IPS DF 19.7 (cell line): ENCODE results near the gene PSD.
A peak's percentile ranks its signal among the peaks of the same experiment; 100 is the strongest.

Experiments used
- DNase-seq: peaks from one replicate; pipeline ENCODE4 v3.0.0-alpha.2; 2013; ENCODE audit warnings: low read depth, low spot score

PSD gene

GRCh38 chr10:102444851-102445250, 26.3 kb upstream of the PSD start:
- DNase-seq: no peak

GRCh38 chr10:102438374-102438773, 19.8 kb upstream of the PSD start:
- no peak for DNase-seq

GRCh38 chr10:102437515-102437914, 18.9 kb upstream of the PSD start:
- no peak for DNase-seq

GRCh38 chr10:102436312-102436711, 17.7 kb upstream of the PSD start:
- no peak for DNase-seq

- DNase-seq: no peak
Observed at GRCh38 chr10:102435529-102436233, 17.1 kb upstream of the PSD start.

- no peak for DNase-seq
Observed at GRCh38 chr10:102435133-102435497, 16.5 kb upstream of the PSD start.

GRCh38 chr10:102434394-102435132, 16.0 kb upstream of the PSD start:
- no peak for DNase-seq

- DNase-seq: no peak
Observed at GRCh38 chr10:102433619-102434046, 15.0 kb upstream of the PSD start.

- DNase-seq: peak; percentile 90
Observed at GRCh38 chr10:102432162-102432950, 13.8 kb upstream of the PSD start, which contains the start of gene CUEDC2. Gene CUEDC2 (minus strand): TSS chr10:102432574. CDS start chr10:102425188, 7,386 bp downstream.

- DNase-seq: no peak
Observed at GRCh38 chr10:102431452-102432124, 13.0 kb upstream of the PSD start.

- no peak for DNase-seq
Observed at GRCh38 chr10:102429468-102429867, 10.9 kb upstream of the PSD start.

- no peak for DNase-seq
Observed at GRCh38 chr10:102426803-102427287, 8.3 kb upstream of the PSD start.

- no peak for DNase-seq
Observed at GRCh38 chr10:102425444-102425843, 6.9 kb upstream of the PSD start.

- DNase-seq: no peak
Observed at GRCh38 chr10:102424916-102425315, 6.3 kb upstream of the PSD start.

GRCh38 chr10:102424145-102424544, 5.6 kb upstream of the PSD start:
- no peak for DNase-seq

GRCh38 chr10:102423372-102423968, 4.9 kb upstream of the PSD start:
- DNase-seq: no peak

GRCh38 chr10:102422545-102423129, 4.1 kb upstream of the PSD start:
- no peak for DNase-seq

GRCh38 chr10:102421757-102422512, 3.4 kb upstream of the PSD start:
- DNase-seq: no peak

- no peak for DNase-seq
Observed at GRCh38 chr10:102421507-102421756, 2.8 kb upstream of the PSD start.
